ENCODE measurements around the gene SGCD. TPM values are rescaled to one million over a fixed set of nuclear protein-coding genes. Genes with fewer than 3 reads are reported as not detected.
"Not testable (repeated sequence)": the region's sequence is repeated elsewhere in the genome, so short reads cannot be mapped to it uniquely, and the experiment has no call there.

Gene SGCD
- polyA plus RNA-seq, 1 experiment = 25.2 TPM

DNA sequence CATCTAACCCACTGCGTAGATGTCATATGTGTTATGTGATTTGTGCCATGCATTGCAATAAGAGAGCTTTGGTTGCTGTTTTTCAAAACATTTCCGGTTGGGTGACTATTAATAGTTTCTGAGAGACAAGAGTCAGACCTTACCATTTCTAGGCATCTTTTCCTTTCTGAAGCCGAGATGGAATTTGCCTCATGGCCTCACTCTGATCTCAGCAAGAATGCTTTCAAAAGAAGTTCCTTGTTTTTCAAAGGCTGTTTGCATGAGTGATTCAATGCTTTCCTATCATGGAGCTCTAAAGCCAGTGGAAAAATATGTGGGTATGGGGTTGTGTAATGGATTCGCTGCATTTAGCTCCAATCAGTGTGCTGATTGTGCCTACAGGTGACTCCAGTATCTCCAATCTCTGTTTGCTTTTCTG, 320.1 kb downstream of the SGCD start:
- no peak for DNase-seq (ENCODE audit: low read depth, low spot score)
- Histone ChIP-seq H3K4me3 (ENCODE audit: low read depth, low read length) (no peak overlapping the region), H3K27me3 (ENCODE audit: control insufficient read depth, insufficient read depth, low read length) (no peaks in the 10 kb centered on the region), H3K27ac (ENCODE audit: low read depth, low read length) (no peak overlapping the region), H3K9me3 (ENCODE audit: control insufficient read depth, insufficient read depth, low read length) (peaks cover 3% of the 10 kb centered on the region; the same call in 1 of the 2 replicates)
- CTCF ChIA-PET = interaction anchor here (0.9 kb wide), 1 partner anchor 268 kb away, joined by 3 read pairs; no protein-coding TSS in a partner anchor
- no peak for TF ChIP-seq CTCF (IDR thresholded peaks at IDR 0.05; ENCODE audit: low read depth, low read length)
- POLR2A ChIA-PET = interaction anchor here (0.8 kb wide), 1 partner anchor 271 kb away, joined by 3 read pairs; no protein-coding TSS in a partner anchor

GRCh38 chr5:156654444-156654843, 327.5 kb downstream of the SGCD start:
- Histone ChIP-seq H3K4me3 (ENCODE audit: low read depth, low read length) (no peak overlapping the region), H3K27me3 (ENCODE audit: control insufficient read depth, insufficient read depth, low read length) (no peaks in the 10 kb centered on the region), H3K27ac (ENCODE audit: low read depth, low read length) (no peak overlapping the region), H3K9me3 (ENCODE audit: control insufficient read depth, insufficient read depth, low read length) (no peaks in the 10 kb centered on the region)
- CTCF ChIA-PET = no interaction called here
- POLR2A ChIA-PET = no interaction called here
- TF ChIP-seq CTCF (IDR thresholded peaks at IDR 0.05; ENCODE audit: low read depth, low read length) = no peak
- no peak for DNase-seq (ENCODE audit: low read depth, low spot score)

GRCh38 chr5:156655732-156656131, 328.8 kb downstream of the SGCD start:
- ChIA-PET CTCF (no interaction called here), POLR2A (no interaction called here)
- Histone ChIP-seq H3K4me3 (ENCODE audit: low read depth, low read length) (no peak overlapping the region), H3K27ac (ENCODE audit: low read depth, low read length) (no peak overlapping the region), H3K9me3 (ENCODE audit: control insufficient read depth, insufficient read depth, low read length) (no peaks in the 10 kb centered on the region), H3K27me3 (ENCODE audit: control insufficient read depth, insufficient read depth, low read length) (no peaks in the 10 kb centered on the region)
- no peak for TF ChIP-seq CTCF (IDR thresholded peaks at IDR 0.05; ENCODE audit: low read depth, low read length)
- no peak for DNase-seq (ENCODE audit: low read depth, low spot score)

DNA sequence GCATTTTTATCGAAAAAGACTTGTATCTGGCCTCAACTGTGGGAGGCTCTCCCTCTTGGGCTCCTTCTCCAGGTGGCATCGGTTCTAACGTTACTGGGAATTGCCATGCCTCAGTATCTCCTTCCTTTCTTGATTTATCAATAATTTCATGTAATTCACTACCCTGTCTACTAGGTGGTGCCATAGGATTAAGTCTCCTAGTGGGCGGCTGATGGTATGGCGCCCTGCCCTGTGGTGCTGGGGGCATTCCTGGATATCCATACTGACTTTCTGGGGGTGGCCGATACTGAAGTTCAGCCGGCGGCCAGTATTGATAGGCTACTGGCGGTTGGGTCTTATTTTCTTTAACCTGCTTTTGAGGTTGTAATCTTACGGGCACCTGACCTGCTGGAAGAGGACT, 337.9 kb downstream of the SGCD start:
- H3K27ac ChIP-seq (ENCODE audit: low read depth, low read length); H3K4me3 ChIP-seq (ENCODE audit: low read depth, low read length); H3K9me3 ChIP-seq (ENCODE audit: control insufficient read depth, insufficient read depth, low read length); H3K27me3 ChIP-seq (ENCODE audit: control insufficient read depth, insufficient read depth, low read length); POLR2A ChIA-PET; DNase-seq (ENCODE audit: low read depth, low spot score); CTCF ChIA-PET: not testable (repeated sequence)

DNA sequence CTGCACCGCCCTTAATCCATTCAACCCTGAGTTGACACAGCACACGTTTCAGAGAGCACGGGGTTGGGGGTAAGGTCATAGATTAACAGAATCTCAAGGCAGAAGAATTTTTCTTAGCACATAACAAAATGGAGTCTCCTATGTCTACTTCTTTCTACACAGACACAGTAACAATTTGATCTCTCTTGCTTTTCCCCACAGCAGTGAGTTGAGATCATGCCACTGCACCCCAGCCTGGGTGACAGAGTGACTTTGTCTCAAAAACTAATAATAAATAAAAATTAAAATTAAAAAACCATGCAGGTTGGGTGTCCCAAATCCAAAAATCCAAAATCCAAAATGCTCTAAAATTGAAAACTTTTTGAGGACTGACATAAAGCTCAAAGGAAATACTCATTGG, 339.7 kb downstream of the SGCD start:
- DNase-seq (ENCODE audit: low read depth, low spot score); CTCF ChIA-PET; H3K27me3 ChIP-seq (ENCODE audit: control insufficient read depth, insufficient read depth, low read length); H3K27ac ChIP-seq (ENCODE audit: low read depth, low read length); POLR2A ChIA-PET; H3K9me3 ChIP-seq (ENCODE audit: control insufficient read depth, insufficient read depth, low read length); H3K4me3 ChIP-seq (ENCODE audit: low read depth, low read length): not testable (repeated sequence)

- DNase-seq (ENCODE audit: low read depth, low spot score) = no peak
- H3K27ac ChIP-seq (ENCODE audit: low read depth, low read length) = no peak overlapping the region
- no peaks in the 10 kb centered on the region for H3K27me3 ChIP-seq (ENCODE audit: control insufficient read depth, insufficient read depth, low read length)
- TF ChIP-seq CTCF (IDR thresholded peaks at IDR 0.05; ENCODE audit: low read depth, low read length) = no peak
- no peak overlapping the region for H3K4me3 ChIP-seq (ENCODE audit: low read depth, low read length)
- ChIA-PET POLR2A (no interaction called here), CTCF (no interaction called here)
- no peaks in the 10 kb centered on the region for H3K9me3 ChIP-seq (ENCODE audit: control insufficient read depth, insufficient read depth, low read length)
These were observed 340.7 kb downstream of the SGCD start for GRCh38 chr5:156667616-156668015.
